BJ (cell line): ENCODE data around the gene AKAP10. TPM values are rescaled to one million over a fixed set of nuclear protein-coding genes. Genes with fewer than 3 reads are reported as not detected.
"Not testable (repeated sequence)": the region's sequence is repeated elsewhere in the genome, so short reads cannot be mapped to it uniquely, and the experiment has no call there.

Source experiments
- CTCF ChIA-PET: fragments of 350-600 bp; formaldehyde crosslinking; extraction: SDS; loops from one replicate; lab custom pipeline; 2021; ENCODE audit warnings: antibody characterized with exemption, inconsistent platforms; lab: Yijun Ruan, JAX
- POLR2A ChIA-PET: fragments of 300-600 bp; sonication (Branson Sonifier 250); formaldehyde crosslinking; extraction: SDS; loops from one replicate; lab custom pipeline; 2021; ENCODE audit warnings: antibody characterized with exemption; lab: Charles Lee
- DNase-seq: peaks from one replicate; pipeline ENCODE4 v3.0.0-alpha.2; 2011; ENCODE audit warnings: low read depth
- H3K27me3 ChIP-seq: 2 replicates; pipeline ENCODE4 v1.6.0; 2011; ENCODE audit warnings: low read length; ENCODE audit not compliant: control insufficient read depth, insufficient read depth
- H3K36me3 ChIP-seq: 2 replicates; pipeline ENCODE4 v1.5.1; 2011; ENCODE audit warnings: low read length; ENCODE audit not compliant: control insufficient read depth, insufficient read depth
- H3K4me3 ChIP-seq: 2 replicates; pipeline ENCODE4 v1.5.1; 2011; ENCODE audit warnings: low read depth, mild to moderate bottlenecking, control low read depth, low read length
- polyA plus RNA-seq: library from polyadenylated mRNA; depleted of rRNA; stranded (reverse); fragments of >200 nt; gene quantifications from 2 replicates; pipeline ENCODE4 v1.2.3, GENCODE V29; 2011
- TF ChIP-seq, protein P1 (sequence below): IDR thresholded peaks from 2 replicates; pipeline ENCODE4 v1.5.1; 2011; ENCODE audit warnings: low read depth, mild to moderate bottlenecking, control low read depth, inconsistent platforms, low read length, moderate library complexity; ENCODE audit not compliant: insufficient read depth

AKAP10 gene
- polyA plus RNA-seq, 1 experiment: 20.7 TPM

DNA sequence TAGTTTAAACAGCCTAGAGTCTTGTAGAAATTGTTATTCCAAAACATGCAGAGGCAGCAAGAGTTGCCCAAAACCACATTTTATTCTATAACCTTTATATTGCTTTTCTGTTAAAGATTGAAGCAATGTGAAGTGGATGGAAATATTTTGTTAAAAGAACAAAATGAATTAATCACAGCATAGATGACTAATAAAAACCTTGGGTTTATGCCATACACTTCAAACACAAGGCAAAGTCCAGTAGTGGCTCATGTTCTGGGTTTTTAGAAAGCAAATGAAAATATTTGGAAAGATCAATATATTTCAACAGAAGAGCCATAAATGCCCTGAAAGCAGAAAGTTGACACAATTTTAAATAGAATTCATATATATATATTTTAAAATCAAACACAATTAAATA is 73.2 kb downstream of the AKAP10 start:
- ChIA-PET CTCF (interaction anchor here (2.0 kb wide), 1 partner anchor 31 kb away, joined by 6 read pairs; no protein-coding TSS in a partner anchor), POLR2A (no interaction called here)
- Histone ChIP-seq H3K36me3 (peaks cover 8% of the 10 kb centered on the region), H3K27me3 (no peaks in the 10 kb centered on the region), H3K4me3 (no peak overlapping the region)
- no peak for DNase-seq
- TF ChIP-seq, protein P1, sequence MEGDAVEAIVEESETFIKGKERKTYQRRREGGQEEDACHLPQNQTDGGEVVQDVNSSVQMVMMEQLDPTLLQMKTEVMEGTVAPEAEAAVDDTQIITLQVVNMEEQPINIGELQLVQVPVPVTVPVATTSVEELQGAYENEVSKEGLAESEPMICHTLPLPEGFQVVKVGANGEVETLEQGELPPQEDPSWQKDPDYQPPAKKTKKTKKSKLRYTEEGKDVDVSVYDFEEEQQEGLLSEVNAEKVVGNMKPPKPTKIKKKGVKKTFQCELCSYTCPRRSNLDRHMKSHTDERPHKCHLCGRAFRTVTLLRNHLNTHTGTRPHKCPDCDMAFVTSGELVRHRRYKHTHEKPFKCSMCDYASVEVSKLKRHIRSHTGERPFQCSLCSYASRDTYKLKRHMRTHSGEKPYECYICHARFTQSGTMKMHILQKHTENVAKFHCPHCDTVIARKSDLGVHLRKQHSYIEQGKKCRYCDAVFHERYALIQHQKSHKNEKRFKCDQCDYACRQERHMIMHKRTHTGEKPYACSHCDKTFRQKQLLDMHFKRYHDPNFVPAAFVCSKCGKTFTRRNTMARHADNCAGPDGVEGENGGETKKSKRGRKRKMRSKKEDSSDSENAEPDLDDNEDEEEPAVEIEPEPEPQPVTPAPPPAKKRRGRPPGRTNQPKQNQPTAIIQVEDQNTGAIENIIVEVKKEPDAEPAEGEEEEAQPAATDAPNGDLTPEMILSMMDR: no peak

DNA sequence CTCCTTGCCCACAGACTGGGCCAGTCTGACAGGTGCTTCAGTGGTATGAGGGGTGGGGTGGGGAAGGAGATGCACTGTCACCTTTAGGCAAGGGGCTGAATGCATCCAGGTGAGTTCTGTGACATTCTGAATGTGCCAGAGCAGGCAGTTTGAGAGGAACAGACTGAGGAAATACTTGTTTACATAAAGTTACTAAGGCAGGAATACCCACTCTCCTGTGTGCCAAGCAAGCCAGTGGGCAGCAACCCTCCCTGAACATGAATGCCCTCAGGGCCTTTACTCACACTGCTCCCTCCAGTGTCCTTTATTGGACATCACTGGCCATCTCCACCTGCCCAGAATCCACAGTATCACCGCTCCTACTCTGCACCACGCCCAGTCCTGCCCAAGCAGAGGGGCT is 76.8 kb downstream of the AKAP10 start:
- ChIA-PET CTCF (no interaction called here), POLR2A (no interaction called here)
- DNase-seq: no peak
- H3K27me3 ChIP-seq: no peaks in the 10 kb centered on the region
- H3K4me3 ChIP-seq: no peak overlapping the region
- TF ChIP-seq, protein P1: no peak
- H3K36me3 ChIP-seq: peaks cover 4% of the 10 kb centered on the region

DNA sequence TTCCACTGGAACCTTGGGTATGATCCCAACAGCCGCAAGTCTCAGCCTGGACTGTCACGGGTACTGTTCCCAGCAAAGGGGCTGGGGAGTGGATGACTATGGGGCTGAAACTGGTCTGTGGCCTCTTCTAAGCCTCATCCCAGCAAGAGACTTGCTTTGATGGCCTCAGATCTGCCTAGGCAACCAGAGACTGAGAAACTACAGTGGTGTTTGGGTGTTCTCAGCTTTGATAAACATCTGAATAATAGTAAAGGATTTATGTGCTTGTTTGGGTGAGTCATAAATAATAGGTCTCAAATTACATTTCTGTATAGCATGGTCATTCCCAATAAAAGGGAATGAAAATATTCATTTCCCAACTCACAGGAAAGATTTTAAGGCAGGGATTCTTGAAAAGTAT is 79.7 kb downstream of the AKAP10 start:
- POLR2A ChIA-PET: no interaction called here
- no peaks in the 10 kb centered on the region for H3K27me3 ChIP-seq
- H3K4me3 ChIP-seq: no peak overlapping the region
- TF ChIP-seq, protein P1: no peak
- H3K36me3 ChIP-seq: peaks cover 2% of the 10 kb centered on the region; the same call in 1 of the 2 replicates
- CTCF ChIA-PET: interaction anchor here (0.5 kb wide), 1 partner anchor 45 kb away, joined by 3 read pairs; no protein-coding TSS in a partner anchor
- DNase-seq: peak; percentile 96

DNA sequence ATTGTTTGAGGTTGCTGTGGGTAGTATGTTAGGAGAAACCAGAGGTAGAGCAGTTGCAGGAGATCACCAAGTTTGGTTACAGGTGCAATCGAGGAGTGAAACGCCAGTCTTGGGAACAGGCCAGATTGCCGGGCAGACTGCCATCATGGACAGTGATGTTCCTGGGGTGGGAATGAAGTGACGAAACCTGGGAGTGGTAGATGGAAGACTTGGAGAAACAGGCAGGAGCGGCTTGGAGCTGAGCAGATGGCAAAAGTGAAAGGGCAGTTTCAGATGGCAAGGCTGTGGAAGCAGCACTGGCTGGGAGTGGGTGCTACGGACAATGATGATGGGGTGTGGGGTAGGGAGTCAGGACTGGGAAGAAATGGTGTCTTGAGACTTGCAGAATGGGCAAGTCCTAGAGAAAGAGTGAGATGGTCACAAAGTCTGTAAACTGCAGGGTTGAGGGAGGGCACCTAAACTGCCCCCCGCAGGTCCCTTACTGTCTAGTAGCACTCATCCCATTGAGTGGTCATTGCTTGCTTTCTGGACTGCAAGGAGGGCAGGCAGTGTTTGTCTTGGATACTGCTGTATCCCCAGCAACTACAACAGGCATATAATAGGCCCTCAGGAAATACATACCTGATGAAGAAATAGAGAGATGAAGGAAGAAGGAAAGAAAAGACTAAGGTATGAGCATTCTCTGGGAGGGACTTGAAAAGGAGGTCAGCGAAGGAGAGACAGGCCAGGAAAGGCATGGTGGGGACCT is 80.4 kb downstream of the AKAP10 start:
- ChIA-PET CTCF (no interaction called here), POLR2A (interaction anchor here (0.6 kb wide), 1 partner anchor 33 kb away, joined by 7 read pairs; no protein-coding TSS in a partner anchor)
- TF ChIP-seq, protein P1: no peak
- Histone ChIP-seq H3K4me3 (no peak overlapping the region), H3K27me3 (no peaks in the 10 kb centered on the region), H3K36me3 (peaks cover 2% of the 10 kb centered on the region; the same call in 1 of the 2 replicates)
- no peak for DNase-seq

DNA sequence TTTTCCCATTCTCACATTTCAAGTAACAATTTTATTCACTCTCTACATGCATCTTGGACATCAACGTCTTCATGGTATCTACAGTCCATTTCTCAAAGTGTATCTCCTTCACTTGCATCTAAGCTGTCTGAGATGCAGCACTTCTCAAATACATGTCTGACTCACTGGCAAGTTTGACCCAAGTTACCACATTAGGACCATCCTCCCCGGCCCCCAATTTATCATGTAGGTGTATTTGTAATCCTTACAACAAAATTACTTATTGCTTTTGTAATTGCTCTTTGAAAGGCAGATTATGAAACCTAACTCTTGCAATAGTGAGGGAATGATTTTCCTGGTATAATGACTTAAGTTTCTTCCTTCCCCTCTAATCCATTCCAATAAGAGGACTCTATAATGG is 80.9 kb downstream of the AKAP10 start:
- H3K36me3 ChIP-seq: peaks cover 2% of the 10 kb centered on the region; the same call in 1 of the 2 replicates
- DNase-seq: no peak
- H3K4me3 ChIP-seq: no peak overlapping the region
- ChIA-PET POLR2A (interaction anchor here (0.6 kb wide), 1 partner anchor 32 kb away, joined by 7 read pairs; no protein-coding TSS in a partner anchor), CTCF (no interaction called here)
- H3K27me3 ChIP-seq: no peaks in the 10 kb centered on the region
- TF ChIP-seq, protein P1: no peak

DNA sequence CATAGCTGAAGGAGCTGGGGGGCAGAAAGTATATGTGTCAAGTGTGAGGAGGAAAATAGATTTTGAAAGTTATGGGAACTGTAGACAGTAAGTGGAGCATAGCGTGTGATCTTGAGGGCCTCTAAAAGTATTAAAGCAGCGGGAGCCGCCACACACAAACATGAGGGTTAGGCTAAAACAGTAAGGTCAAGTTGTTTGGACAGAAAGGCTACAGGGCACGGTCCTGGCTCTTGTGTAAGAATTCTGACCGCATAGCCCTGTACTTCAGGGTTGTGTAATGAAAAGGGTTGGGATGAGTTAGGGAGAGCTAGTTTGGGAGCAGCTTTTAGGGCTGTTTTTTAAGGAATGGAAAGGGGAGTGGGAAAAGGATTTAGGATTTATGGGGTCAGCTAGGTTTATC is 87.1 kb downstream of the AKAP10 start:
- POLR2A ChIA-PET, H3K4me3 ChIP-seq: not testable (repeated sequence)

DNA sequence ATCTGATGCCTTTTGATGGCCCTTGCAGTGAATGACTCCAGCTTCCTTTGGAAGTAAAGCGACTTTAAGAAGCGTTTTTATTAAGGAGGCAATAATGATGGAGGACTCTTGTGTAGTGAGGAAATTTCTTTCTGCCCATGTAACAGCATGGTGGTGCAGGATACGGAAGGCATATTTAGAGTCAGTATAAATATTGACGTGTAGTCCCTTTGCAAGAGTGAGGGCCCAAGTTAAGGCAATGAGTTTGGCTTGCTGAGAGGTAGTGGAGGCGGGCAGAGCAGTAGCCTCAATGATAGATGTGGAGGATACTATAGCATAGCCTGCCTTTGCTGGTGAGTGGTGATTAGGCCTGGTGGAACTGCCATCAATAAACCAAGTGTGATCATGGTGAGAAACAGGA is 87.6 kb downstream of the AKAP10 start:
- CTCF ChIA-PET, DNase-seq, H3K36me3 ChIP-seq, H3K4me3 ChIP-seq, POLR2A ChIA-PET, H3K27me3 ChIP-seq: not testable (repeated sequence)

More for the DNA sequence above, 87.1 kb downstream of the AKAP10 start:
- H3K27me3 ChIP-seq, H3K36me3 ChIP-seq, DNase-seq, CTCF ChIA-PET: not testable (repeated sequence)
